CD4-positive, alpha-beta T cell treated with Interleukin-6 at 100 ng/mL for 8 hours (primary cell): Measurements from ENCODE around the gene ADCY7.
A peak's percentile ranks its signal among the peaks of the same experiment; 100 is the strongest.
"Not testable (repeated sequence)": the region's sequence is repeated elsewhere in the genome, so short reads cannot be mapped to it uniquely, and the experiment has no call there.

ENCODE experiments used
- DNase-seq: peaks from one replicate; pipeline ENCODE4 v3.0.0-alpha.2; 2020; ENCODE audit warnings: mixed read lengths, low spot score

Gene ADCY7

GRCh38 chr16:50266337-50267091 is at the start of gene ADCY7:
TSS of gene ADCY7 (plus strand) at chr16:50266551. CDS start at chr16:50288180, 21,629 bp downstream.
- DNase-seq = peak; percentile 88

GRCh38 chr16:50219402-50219975 is 46.9 kb upstream of the ADCY7 start:
- DNase-seq = no peak

DNA sequence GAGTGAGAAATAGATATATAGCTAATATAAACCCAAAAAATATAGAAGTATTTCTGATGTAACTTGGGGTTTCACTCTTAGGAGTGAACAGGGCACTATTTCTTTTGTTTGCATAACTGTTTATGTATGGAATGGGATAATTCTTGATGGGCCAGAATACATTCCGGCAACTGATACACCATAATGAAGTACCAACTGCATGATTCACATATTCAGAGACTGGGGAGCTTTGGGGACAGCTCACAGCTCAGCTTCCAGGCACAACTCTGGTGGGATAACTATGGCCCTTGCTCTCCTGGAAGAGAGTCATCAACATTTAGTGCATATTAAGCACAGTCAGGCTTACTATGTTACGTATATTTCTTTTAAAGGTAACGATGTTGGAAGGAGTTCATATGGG is 42.1 kb upstream of the ADCY7 start:
- DNase-seq = no peak

DNA sequence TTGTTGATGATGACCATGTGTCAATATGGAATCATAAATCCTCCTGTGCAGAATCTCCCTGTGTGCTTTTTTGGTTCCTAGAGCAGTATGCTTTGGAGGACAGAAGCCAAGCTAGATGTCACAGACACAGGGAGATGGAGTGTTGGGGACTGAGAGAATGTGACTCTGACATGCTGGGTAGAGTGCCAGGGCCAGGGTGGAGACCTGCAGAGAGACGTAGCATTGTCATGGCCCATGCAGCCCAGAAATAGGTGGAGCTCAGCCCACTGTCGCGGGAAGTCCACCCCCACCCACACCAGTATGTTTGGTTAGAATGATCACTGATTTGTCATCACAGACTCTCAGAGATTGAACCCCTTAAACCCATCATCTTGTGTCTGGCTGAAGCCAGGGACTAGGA is 39.2 kb upstream of the ADCY7 start:
- DNase-seq = no peak

DNA sequence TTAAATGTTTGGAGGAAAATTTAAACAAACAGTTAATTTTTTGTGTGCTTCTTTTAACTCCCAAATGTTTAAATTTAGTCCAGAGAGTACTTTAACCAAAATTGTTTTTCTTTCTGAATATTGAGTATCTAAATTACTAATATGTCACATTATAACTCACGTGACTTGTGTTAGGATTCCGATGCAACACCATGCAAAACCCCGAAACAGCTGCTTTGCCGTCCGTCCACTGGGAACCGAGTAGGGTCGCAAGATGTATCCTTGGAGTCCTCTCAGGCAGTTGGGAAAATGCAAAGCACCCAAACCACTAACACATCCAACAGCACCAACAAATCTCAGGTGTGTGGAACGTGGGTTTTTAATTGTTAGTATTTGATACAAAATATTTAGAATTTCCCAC is 38.7 kb upstream of the ADCY7 start:
- no peak for DNase-seq

- no peak for DNase-seq
Observed at GRCh38 chr16:50228364-50228868, 37.9 kb upstream of the ADCY7 start.

DNA sequence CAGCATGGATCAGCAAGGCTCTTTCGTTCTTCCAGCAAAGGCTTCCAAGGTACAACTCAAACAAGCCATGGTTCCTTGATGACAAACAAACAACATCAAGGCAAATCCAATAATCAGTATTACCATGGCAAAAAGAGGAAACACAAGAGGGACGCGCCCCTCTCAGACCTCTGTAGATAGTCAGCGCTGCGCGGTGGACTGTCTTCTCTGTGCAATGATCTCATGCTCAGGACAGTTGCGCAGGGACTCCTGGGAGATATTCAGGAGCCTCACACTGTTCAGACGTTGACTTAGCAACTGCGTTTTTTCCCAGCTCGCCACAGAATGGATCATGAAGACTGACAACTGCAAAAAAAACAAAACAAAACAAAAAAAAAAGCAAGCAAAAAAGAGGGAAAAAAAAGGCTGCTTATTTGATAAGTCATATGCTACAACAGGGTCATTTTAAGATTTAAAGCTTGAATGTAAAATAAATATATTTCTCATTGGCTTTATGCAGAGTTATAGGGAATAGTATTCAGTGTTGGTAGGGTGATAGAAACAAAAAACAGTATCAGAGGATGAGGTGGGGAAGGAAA is 37.1 kb upstream of the ADCY7 start:
- DNase-seq = no peak

DNA sequence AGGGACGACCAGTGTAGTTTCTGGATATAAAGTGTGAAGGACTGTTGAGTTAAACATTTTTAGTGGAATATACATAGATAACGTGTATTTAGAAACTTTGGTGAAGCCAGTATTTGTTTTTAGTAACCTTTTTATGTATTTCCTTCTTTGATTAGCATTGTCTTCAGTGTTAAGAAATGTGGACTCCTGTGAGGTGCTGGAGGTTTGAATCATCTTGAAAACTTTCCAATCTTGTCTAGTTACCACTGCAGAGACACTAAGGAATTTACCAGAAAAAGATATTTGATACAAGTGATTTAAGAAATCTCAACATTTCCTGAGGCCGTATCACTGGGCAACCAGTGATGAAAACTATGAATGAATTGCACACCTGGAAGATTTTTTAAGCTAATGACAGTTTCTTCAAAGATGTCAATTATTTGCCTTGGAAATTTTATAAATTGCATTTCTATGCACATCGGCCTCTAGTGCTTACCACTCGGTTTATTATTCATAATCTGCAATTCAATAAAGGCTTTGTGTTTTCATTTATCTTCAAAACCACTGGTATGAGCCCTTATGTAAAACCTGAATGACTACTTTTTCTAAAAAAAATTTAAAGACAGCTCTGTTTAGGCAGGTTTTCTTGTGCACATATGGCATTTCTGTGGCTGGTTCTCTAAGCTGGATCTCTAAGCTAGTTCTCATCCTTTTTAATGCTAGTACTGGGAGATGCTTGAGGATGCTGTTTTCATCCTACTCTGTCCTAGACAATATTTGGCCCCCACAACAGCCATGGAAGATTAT is 31.4 kb upstream of the ADCY7 start:
- DNase-seq = no peak

GRCh38 chr16:50235581-50235980 is 30.8 kb upstream of the ADCY7 start:
- no peak for DNase-seq

- no peak for DNase-seq
Observed at GRCh38 chr16:50238314-50238713, 28.0 kb upstream of the ADCY7 start.

DNA sequence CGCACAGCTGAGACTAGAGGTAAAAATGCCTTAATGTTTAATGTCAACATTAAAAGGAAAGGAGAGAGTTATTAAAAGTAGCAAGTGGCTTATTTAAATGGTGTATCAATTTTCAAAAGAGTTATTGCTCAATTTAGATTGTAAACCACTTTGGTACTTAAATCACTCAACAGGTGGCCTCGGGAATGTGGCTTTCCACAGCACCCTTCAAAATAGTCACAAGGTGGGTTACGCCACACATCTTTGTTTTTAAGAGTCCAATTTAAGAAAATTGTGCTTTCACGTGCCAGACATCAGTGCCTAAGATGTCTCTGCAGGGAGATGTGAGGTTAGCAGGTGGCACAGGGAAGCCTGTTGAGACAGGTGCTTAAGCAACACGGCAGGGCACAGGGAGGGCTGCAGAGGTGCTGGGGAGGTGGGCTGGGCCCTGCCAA is 27.5 kb upstream of the ADCY7 start:
- no peak for DNase-seq

GRCh38 chr16:50243024-50243423 is 23.3 kb upstream of the ADCY7 start:
- not testable (repeated sequence) for DNase-seq

DNA sequence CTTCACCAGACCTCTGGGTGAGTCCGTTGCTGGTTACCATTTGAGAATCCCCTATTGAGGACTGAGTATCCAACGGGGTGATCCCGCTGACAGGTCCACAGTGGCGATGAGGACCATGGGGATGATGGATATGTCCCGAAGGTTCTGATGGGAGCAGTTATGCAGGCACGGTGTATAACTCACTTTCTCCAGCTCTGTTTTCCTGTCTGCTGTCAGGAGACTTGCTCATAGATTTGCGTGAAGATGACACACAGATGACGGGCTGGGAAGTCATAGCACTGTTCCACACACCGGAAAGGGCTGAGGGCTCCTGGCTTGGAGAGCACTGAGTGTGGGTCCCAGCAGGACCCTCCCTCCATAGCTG is 22.2 kb upstream of the ADCY7 start:
- DNase-seq = no peak

DNA sequence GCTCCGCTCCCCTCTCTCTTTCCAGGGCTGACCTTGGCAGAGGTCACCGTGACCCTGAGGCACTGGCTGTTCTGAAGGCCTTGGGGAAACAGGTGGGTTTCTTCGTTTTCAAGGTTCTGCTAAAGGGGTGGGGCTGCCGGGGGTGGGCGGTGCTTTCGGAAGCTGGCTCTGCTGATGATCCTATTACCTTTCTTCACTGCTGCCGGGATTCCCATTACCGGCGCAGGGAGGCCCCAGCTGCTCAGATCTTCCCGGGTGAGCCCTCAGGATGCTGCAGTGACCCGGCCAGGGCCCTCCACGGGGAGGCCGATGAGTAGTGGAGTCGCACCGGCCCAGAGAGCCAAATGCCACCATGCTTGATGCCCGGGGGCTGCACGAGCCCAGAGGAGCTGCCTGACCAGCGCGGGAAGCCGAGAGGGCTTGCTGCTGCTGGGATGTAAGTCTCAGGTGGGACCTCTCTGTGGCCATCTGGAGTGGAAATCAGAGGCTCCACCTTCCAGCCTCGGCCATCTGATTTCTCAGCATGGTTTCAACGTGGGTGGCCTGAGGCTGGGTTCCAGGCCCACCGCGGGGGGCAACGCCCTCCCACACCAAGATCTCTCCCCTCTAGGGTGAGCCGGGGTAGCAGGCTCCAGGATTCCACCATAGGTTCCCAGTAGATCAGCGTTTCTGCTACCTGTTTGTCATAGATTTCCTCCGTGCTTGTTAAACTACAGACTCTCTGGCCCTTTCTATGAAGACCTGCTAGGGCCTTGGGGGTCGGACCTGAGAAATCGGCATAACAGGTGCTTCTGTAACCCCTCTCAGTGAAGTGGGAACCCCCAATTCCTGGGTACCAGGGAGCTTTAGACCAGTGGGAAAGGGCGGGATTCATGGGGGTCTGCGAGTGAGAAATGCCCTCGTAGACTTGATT is 21.6 kb upstream of the ADCY7 start:
- DNase-seq = no peak

DNA sequence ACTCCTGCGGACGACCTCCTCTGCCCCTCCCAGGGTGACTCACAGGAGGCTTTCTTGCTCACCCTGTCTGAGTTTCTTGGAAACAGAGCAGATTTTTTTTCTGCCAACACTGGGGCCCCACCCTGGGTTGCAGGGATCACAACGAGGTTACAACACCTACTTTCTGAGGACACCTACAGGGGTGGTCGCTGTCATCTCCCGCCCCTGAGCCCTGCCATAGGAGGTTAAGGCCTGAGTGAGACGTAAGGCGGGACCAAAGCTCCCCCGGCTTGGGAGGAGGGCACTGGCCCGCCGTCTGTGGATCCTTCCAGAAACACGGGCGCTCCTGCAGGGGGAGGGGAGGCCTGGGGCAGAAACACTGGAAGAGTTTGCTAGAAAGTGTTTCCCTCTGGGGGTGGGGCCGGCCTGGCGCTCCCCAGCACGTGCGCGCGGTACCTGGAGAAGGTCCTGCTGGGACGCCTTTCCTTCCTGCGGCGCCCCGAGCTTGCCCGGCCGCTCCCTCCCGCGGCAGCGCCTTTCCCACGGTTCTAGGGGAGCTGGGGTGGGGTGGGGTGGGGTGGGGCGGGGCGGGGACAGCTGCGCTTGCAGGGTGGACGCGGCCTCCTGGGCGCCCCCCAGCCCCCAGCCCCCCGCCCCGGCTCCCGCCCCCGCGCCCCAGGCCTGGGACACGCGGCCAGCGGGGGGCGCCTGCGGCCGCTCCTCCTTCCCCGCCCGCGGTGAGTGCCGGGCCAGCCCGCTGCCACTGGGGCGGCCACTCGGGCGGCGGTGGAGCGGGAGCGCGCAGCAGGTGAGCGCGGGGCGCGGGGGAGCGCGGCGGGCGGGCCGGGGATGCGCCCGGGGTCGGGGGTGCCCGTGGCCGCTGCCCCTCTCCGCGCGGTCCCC is 20.7 kb upstream of the ADCY7 start:
- peak; percentile 29 for DNase-seq

GRCh38 chr16:50246299-50247122 is 19.8 kb upstream of the ADCY7 start:
- no peak for DNase-seq

- DNase-seq = no peak
Observed at GRCh38 chr16:50247123-50247905, 19.0 kb upstream of the ADCY7 start.

- no peak for DNase-seq
Observed at GRCh38 chr16:50247906-50248608, 18.3 kb upstream of the ADCY7 start.
